SH-SY5Y (cell line): ENCODE measurements around the gene DCP1A.

Source experiments
- GATA2 ChIP-seq: IDR thresholded peaks from 2 replicates; pipeline ENCODE4 v1.6.1; 2011; ENCODE audit warnings: mild to moderate bottlenecking, low read depth, low read length
- GATA3 ChIP-seq: IDR thresholded peaks from 2 replicates; pipeline ENCODE4 v1.6.1; 2011; ENCODE audit warnings: low read depth, mild to moderate bottlenecking, low read length, moderate library complexity

GRCh38 chr3:53250453-53250852, 96.9 kb downstream of the DCP1A start:
- TF ChIP-seq GATA2 (no peak), GATA3 (no peak)
